B cell (primary cell): ENCODE results near the gene TIGD1. TPM values are rescaled to one million over a fixed set of nuclear protein-coding genes. Genes with fewer than 3 reads are reported as not detected.

Experiments used
- ATAC-seq: fragments of 200-7000 bp; cut with Tn5 transposase; one replicate; pipeline ENCODE4 v1.10.0; 2021; ENCODE audit warnings: low read depth, mild to moderate bottlenecking, moderate number of reproducible peaks, moderate library complexity
- CTCF ChIA-PET: fragments of 350-600 bp; sonication (Branson Sonifier 250); formaldehyde crosslinking; loops from one replicate; lab custom pipeline; 2021; ENCODE audit warnings: antibody characterized with exemption, inconsistent platforms; lab: Charles Lee
- POLR2A ChIA-PET: fragments of 350-600 bp; sonication (Branson Sonifier 250); formaldehyde crosslinking; loops from one replicate; lab custom pipeline; 2021; ENCODE audit warnings: antibody characterized with exemption; lab: Charles Lee
- DNase-seq: peaks from one replicate; pipeline ENCODE4 v3.0.0; 2013
- H2AFZ ChIP-seq: 2 replicates; pipeline ENCODE4 v1.6.1; 2012; ENCODE audit warnings: mild to moderate bottlenecking, low read depth, low read length; ENCODE audit not compliant: insufficient read depth, poor library complexity, severe bottlenecking
- H3K27ac ChIP-seq, 2 donors: 1 replicate in 1 of 2; 2 replicates in 1 of 2; pipeline ENCODE4 v1.5.1; 2012 to 2013; ENCODE audit warnings: low read length in 2 of 2, mild to moderate bottlenecking in 2 of 2, moderate library complexity in 1 of 2
- H3K27me3 ChIP-seq, 4 experiments: fragments of 200-600 bp in 1 of 4; sonication (generic) in 1 of 4; replicated peaks in 1 of 4; 1 replicate in 2 of 4; 2 replicates in 2 of 4; pipeline versions ENCODE4 v1.6.1 to v1.7.0; 2013 to 2016; ENCODE audit warnings: low read length in 3 of 4, mild to moderate bottlenecking in 2 of 4, mixed read lengths in 1 of 4, moderate library complexity in 1 of 4; ENCODE audit not compliant: insufficient read depth in 4 of 4, control insufficient read depth in 3 of 4; ENCODE audit errors: control extremely low read depth in 1 of 4
- H3K36me3 ChIP-seq, 2 experiments: replicated peaks in 1 of 2; 1 replicate in 1 of 2; 2 replicates in 1 of 2; pipeline versions ENCODE4 v1.6.1 to v1.7.1; 2013; ENCODE audit warnings: low read length in 1 of 2; ENCODE audit not compliant: insufficient read depth in 2 of 2, control insufficient read depth in 1 of 2; ENCODE audit errors: control extremely low read depth in 1 of 2, extremely low read depth in 1 of 2
- H3K4me1 ChIP-seq, 2 donors: fragments of 200-600 bp in 1 of 2; sonication (generic) in 1 of 2; 1 replicate in 1 of 2; 2 replicates in 1 of 2; pipeline versions ENCODE4 v1.5.1 to v1.6.1; 2013 to 2017; ENCODE audit warnings: low read length in 2 of 2; ENCODE audit not compliant: control insufficient read depth in 2 of 2, insufficient read depth in 2 of 2
- H3K4me2 ChIP-seq: replicated peaks from 2 replicates; pipeline ENCODE3; 2012; ENCODE audit warnings: mild to moderate bottlenecking, low read depth, low read length; ENCODE audit not compliant: poor library complexity, severe bottlenecking
- H3K4me3 ChIP-seq, 5 experiments: fragments of 200-600 bp in 1 of 5; sonication (generic) in 1 of 5; 1 replicate in 3 of 5; 2 replicates in 2 of 5; pipeline versions ENCODE4 v1.5.1 to v1.7.0; 2011 to 2016; ENCODE audit warnings: low read length in 4 of 5, mild to moderate bottlenecking in 4 of 5, low read depth in 2 of 5, control low read depth in 1 of 5, moderate library complexity in 1 of 5; ENCODE audit not compliant: insufficient read depth in 1 of 5; ENCODE audit errors: control extremely low read depth in 1 of 5, extremely low read depth in 1 of 5
- H3K79me2 ChIP-seq: fragments of 200-600 bp; sonication (generic); one replicate; pipeline ENCODE4 v1.6.0; 2016; ENCODE audit warnings: low read length; ENCODE audit not compliant: control insufficient read depth, insufficient read depth
- H3K9ac ChIP-seq: fragments of 200-600 bp; sonication (generic); 2 replicates; pipeline ENCODE4 v1.6.1; 2017; ENCODE audit warnings: mild to moderate bottlenecking, low read length, moderate library complexity
- H3K9me3 ChIP-seq, 3 donors: one replicate each; pipeline versions ENCODE4 v1.6.1 to v1.7.1; 2013; ENCODE audit warnings: low read length in 2 of 3; ENCODE audit not compliant: control insufficient read depth in 2 of 3, insufficient read depth in 1 of 3; ENCODE audit errors: control extremely low read depth in 1 of 3
- H4K20me1 ChIP-seq: 2 replicates; pipeline ENCODE4 v1.6.0; 2012; ENCODE audit warnings: mild to moderate bottlenecking, low read length; ENCODE audit not compliant: insufficient read depth, control insufficient read depth, poor library complexity, severe bottlenecking
- H3K27ac Mint-ChIP-seq: one replicate; pipeline ENCODE4 v1.8.0; 2021; ENCODE audit warnings: mixed read lengths
- H3K27me3 Mint-ChIP-seq: one replicate; pipeline ENCODE4 v1.8.0; 2021; ENCODE audit warnings: mixed read lengths
- H3K4me1 Mint-ChIP-seq: one replicate; pipeline ENCODE4 v1.8.0; 2021; ENCODE audit warnings: mixed read lengths
- H3K4me3 Mint-ChIP-seq: one replicate; pipeline ENCODE4 v1.8.0; 2021; ENCODE audit warnings: mixed read lengths
- H3K9me3 Mint-ChIP-seq: one replicate; pipeline ENCODE4 v1.8.0; 2022; ENCODE audit warnings: mixed read lengths; ENCODE audit not compliant: insufficient read depth
- EZH2 ChIP-seq: IDR thresholded peaks from 2 replicates; pipeline ENCODE4 v1.6.1; 2012; ENCODE audit warnings: borderline replicate concordance, low read depth, mild to moderate bottlenecking, moderate library complexity, low read length; ENCODE audit not compliant: insufficient read depth, poor library complexity, severe bottlenecking
- WGBS: methylation state at CpG from one replicate; pipeline ENCODE4 v1.1.5; 2013; ENCODE audit warnings: missing lambda C conversion rate; ENCODE audit not compliant: insufficient coverage; 5-methylcytosine and 5-hydroxymethylcytosine counted together
- intact Hi-C: fragments of 100-400 bp; cut with micrococcal nuclease; formaldehyde crosslinking; loops from one replicate; pipeline ENCODE4 v1.10.0; 2022
- polyA plus RNA-seq: library from polyadenylated mRNA; depleted of rRNA; stranded (reverse); fragments of >200 nt; gene quantifications from 2 replicates; pipeline ENCODE4 v1.2.3, GENCODE V29; 2012
- total RNA-seq, 2 donors: library from RNA; stranded (reverse); fragments of 120-200 nt in 1 of 2; gene quantifications; 1 replicate in 1 of 2; 2 replicates in 1 of 2; pipeline versions ENCODE4 v1.2.3 to v1.2.4, GENCODE V29; 2013 to 2022
- TF ChIP-seq, protein P1 (sequence below): fragments of 200-600 bp; IDR thresholded peaks from one replicate; pipeline ENCODE4 v1.8.0; 2022; ENCODE audit warnings: antibody characterized with exemption, mild to moderate bottlenecking

Gene TIGD1
- total and polyA plus RNA-seq, 2 donors (not counting 1 experiment from before 2014, with no cell fraction given): 7.6 to 13.6 TPM

GRCh38 chr2:232505856-232506255 is 44.5 kb downstream of the TIGD1 start:
- Histone ChIP-seq H2AFZ (no peak overlapping the region), H3K36me3 (no peaks in the 10 kb centered on the region), H3K9ac (no peak overlapping the region), H3K79me2 (no peaks in the 10 kb centered on the region), H4K20me1 (no peaks in the 10 kb centered on the region), H3K27me3 (peaks cover 0 to 39% (median 7%) of the 10 kb centered on the region in 4 experiments), H3K4me1 (peaks cover 3 to 11% of the 10 kb centered on the region in 2 donors), H3K4me3 (no peak overlapping the region), H3K27ac (no peak overlapping the region), H3K4me2 (no peak overlapping the region), H3K9me3 (no peaks in the 10 kb centered on the region)
- Mint-ChIP-seq H3K4me3 (no peak overlapping the region), H3K27ac (no peak overlapping the region), H3K27me3 (peaks cover 30% of the 10 kb centered on the region), H3K9me3 (no peaks in the 10 kb centered on the region), H3K4me1 (peaks cover 14% of the 10 kb centered on the region)
- intact Hi-C loops: no loop called here
- TF ChIP-seq, protein P1, sequence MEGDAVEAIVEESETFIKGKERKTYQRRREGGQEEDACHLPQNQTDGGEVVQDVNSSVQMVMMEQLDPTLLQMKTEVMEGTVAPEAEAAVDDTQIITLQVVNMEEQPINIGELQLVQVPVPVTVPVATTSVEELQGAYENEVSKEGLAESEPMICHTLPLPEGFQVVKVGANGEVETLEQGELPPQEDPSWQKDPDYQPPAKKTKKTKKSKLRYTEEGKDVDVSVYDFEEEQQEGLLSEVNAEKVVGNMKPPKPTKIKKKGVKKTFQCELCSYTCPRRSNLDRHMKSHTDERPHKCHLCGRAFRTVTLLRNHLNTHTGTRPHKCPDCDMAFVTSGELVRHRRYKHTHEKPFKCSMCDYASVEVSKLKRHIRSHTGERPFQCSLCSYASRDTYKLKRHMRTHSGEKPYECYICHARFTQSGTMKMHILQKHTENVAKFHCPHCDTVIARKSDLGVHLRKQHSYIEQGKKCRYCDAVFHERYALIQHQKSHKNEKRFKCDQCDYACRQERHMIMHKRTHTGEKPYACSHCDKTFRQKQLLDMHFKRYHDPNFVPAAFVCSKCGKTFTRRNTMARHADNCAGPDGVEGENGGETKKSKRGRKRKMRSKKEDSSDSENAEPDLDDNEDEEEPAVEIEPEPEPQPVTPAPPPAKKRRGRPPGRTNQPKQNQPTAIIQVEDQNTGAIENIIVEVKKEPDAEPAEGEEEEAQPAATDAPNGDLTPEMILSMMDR: no peak
- TF ChIP-seq EZH2: no peak
- ATAC-seq (no peak), DNase-seq (no peak)
- 53% methylated on average over 10 of the region's 10 CpGs for WGBS
- ChIA-PET POLR2A (no interaction called here), CTCF (no interaction called here)

DNA sequence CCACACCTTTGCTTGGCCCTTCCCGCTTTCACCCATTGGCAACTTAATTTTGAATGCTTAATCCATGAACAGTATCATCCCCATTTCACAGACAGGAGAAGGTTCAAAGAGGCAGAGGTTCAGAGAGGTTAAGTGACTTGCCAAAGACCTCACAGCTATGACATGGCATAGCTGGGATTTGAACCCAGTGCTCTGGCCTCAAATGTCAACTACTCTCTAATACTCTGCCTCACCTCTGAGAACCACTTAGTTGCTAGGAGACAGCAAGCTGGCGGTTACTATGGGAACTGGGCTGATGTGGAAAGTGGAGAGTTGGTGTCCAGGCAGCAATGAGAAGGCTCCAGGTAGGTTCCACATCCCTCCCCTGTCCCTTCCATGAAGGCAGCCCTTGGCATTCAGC is 45.9 kb downstream of the TIGD1 start:
- no peaks in the 10 kb centered on the region for H3K79me2 ChIP-seq
- no peaks in the 10 kb centered on the region for H3K9me3 Mint-ChIP-seq
- H3K4me3 Mint-ChIP-seq: peak overlapping the region; percentile 3
- H3K4me1 Mint-ChIP-seq: peaks cover 14% of the 10 kb centered on the region
- no peaks in the 10 kb centered on the region for H3K9me3 ChIP-seq
- TF ChIP-seq, protein P1: no peak
- no peak for TF ChIP-seq EZH2
- no peak overlapping the region for H3K9ac ChIP-seq
- H3K4me1 ChIP-seq: peaks cover 3 to 11% of the 10 kb centered on the region in 2 donors
- no peak overlapping the region for H3K4me3 ChIP-seq
- intact Hi-C loops: no loop called here
- H4K20me1 ChIP-seq: no peaks in the 10 kb centered on the region
- CTCF ChIA-PET: no interaction called here
- DNase-seq (no peak), ATAC-seq (no peak)
- H3K27ac ChIP-seq: no peak overlapping the region
- peaks cover 0 to 46% (median 7%) of the 10 kb centered on the region in 4 experiments for H3K27me3 ChIP-seq
- H3K4me2 ChIP-seq: no peak overlapping the region
- no peak overlapping the region for H3K27ac Mint-ChIP-seq
- no peaks in the 10 kb centered on the region for H3K36me3 ChIP-seq
- H2AFZ ChIP-seq: no peak overlapping the region
- peaks cover 41% of the 10 kb centered on the region for H3K27me3 Mint-ChIP-seq
- WGBS: no CpG with 5 or more reads among the region's 2 CpGs
- POLR2A ChIA-PET: no interaction called here
